Right lobe of liver (tissue), 6 donors: Measurements from ENCODE around the gene KRTAP12-1. TPM values are rescaled to one million over a fixed set of nuclear protein-coding genes. Genes with fewer than 3 reads are reported as not detected.
A peak's percentile ranks its signal among the peaks of the same experiment; 100 is the strongest.
"Not testable (repeated sequence)": the region's sequence is repeated elsewhere in the genome, so short reads cannot be mapped to it uniquely, and the experiment has no call there.

Experiments
- ATAC-seq, 4 donors: fragments of 200-7000 bp; cut with Tn5 transposase; one replicate each; pipeline ENCODE4 v1.9.1; 2020; ENCODE audit warnings: mild to moderate bottlenecking in 4 of 4, moderate library complexity in 4 of 4
- DNase-seq, 3 donors: peaks; one replicate each; pipeline ENCODE4 v3.0.0-alpha.2; 2020
- H3K27ac ChIP-seq, 3 donors: fragments of 200-600 bp; one replicate each; pipeline ENCODE4 v1.8.0; 2022
- H3K27me3 ChIP-seq, 2 donors: fragments of 200-600 bp; one replicate each; pipeline ENCODE4 v1.8.0; 2022
- H3K36me3 ChIP-seq, 4 donors: fragments of 200-600 bp; sonication (generic) in 1 of 4; one replicate each; pipeline versions ENCODE4 v1.5.1 to v1.8.0; 2017 to 2022; ENCODE audit warnings: control low read depth in 1 of 4
- H3K4me1 ChIP-seq, 4 donors: fragments of 200-600 bp; sonication (generic) in 1 of 4; one replicate each; pipeline versions ENCODE4 v1.5.1 to v1.8.0; 2017 to 2022; ENCODE audit warnings: control low read depth in 1 of 4
- H3K4me3 ChIP-seq, 3 donors: fragments of 200-600 bp; one replicate each; pipeline ENCODE4 v1.8.0; 2022
- H3K9me3 ChIP-seq, 4 donors: fragments of 200-600 bp; sonication (generic) in 1 of 4; one replicate each; pipeline versions ENCODE4 v1.5.1 to v1.8.0; 2017 to 2022; ENCODE audit warnings: control low read depth in 1 of 4
- CTCF ChIP-seq, 4 donors: fragments of 200-600 bp in 3 of 4; fragments of 450-650 bp in 1 of 4; IDR thresholded peaks; one replicate each; pipeline versions ENCODE4 v1.5.1 to v1.8.0; 2016 to 2022; ENCODE audit warnings: antibody characterized with exemption in 4 of 4, mild to moderate bottlenecking in 2 of 4
- POLR2A ChIP-seq: fragments of 450-650 bp; IDR thresholded peaks from one replicate; pipeline ENCODE4 v1.6.1; 2017; ENCODE audit warnings: antibody characterized with exemption, mild to moderate bottlenecking
- WGBS: methylation state at CpG from one replicate; pipeline ENCODE4 v1.1.6; 2018; ENCODE audit warnings: low coverage, low lambda C conversion rate; ENCODE audit not compliant: insufficient coverage; ENCODE audit errors: missing lambda C conversion rate; 5-methylcytosine and 5-hydroxymethylcytosine counted together
- intact Hi-C, 2 donors: fragments of 100-400 bp; cut with DNase I; formaldehyde crosslinking; loops; one replicate each; pipeline versions ENCODE4 v1.11.2 to v1.14.1; 2022
- total RNA-seq, 6 experiments: library from RNA; depleted of rRNA in 2 of 6; stranded (reverse); fragments of >200 nt in 2 of 6; fragmentation: NEBNext Ultra II Directional in 3 of 6; extraction: Animal tissue kit (Norgen Biotek cat#: 25700) in 3 of 6; gene quantifications; one replicate each; pipeline versions ENCODE4 v1.1.0 to v1.2.4, GENCODE V29; 2016 to 2023
- donor health status: DM: no; HTN: yes; CAD: no.
- donor health status: DM: no; HTN: no; CAD: no.
- donor health status: DM: no; HTN: no; CAD: no.
- donor health status: DM: no; HTN: yes; CAD: no.
- donor health status: DM: no; HTN: yes; CAD: no.

Gene KRTAP12-1
- total RNA-seq, 6 experiments from 2014 or later, result not detected

DNA sequence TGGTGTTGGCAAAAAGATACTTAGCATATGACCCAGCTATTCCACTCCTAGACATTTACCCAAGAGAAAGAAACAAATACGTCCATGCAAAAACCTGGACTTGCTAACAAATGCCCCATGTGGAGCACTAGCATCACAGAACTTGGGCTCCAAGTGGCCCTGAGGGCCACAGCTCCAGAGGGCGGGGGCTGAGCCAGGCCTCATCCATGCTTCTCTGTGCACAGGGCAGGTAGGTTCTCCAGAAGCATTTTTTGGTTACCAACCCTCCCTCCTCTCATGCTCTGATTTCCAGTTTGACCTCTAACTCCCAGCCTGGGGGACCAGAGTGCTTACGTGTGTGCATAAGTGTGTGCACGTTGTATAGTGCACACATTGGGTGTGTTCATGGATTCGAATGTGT lies 17.3 kb downstream of the KRTAP12-1 start:
- TF ChIP-seq CTCF (IDR thresholded peaks at IDR 0.05) (no peak), POLR2A (no peak)
- H3K4me3 ChIP-seq, result no peak overlapping the region
- no peaks in the 10 kb centered on the region for H3K4me1 ChIP-seq
- intact Hi-C loops, result no loop called here
- H3K9me3 ChIP-seq, result no peaks in the 10 kb centered on the region
- WGBS, result 49% methylated on average over 4 of the region's 5 CpGs
- no peaks in the 10 kb centered on the region for H3K36me3 ChIP-seq
- no peak for ATAC-seq
- DNase-seq, result no peak
- H3K27ac ChIP-seq, result no peak overlapping the region
- no peaks in the 10 kb centered on the region for H3K27me3 ChIP-seq

DNA sequence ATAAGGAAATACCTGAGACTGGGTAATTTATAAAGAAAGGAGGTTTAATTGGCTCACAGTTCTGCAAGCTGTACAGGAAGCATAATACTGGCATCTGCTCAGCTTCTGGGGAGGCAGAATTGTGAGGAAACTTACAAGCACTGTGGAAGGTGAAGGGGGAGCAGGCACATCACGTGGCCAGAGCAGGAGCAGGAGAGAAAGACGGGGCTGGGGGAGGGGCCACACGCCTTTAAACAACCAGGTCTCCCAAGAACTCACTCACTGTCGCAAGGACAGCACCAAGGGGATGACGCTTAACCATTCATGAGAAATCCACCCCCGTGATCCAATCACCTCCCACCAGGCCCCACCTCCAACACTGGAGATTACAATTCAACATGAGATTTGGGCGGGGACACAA lies 20.4 kb downstream of the KRTAP12-1 start:
- H3K4me1 ChIP-seq, ATAC-seq, H3K27me3 ChIP-seq, H3K36me3 ChIP-seq, intact Hi-C loops, H3K27ac ChIP-seq, H3K9me3 ChIP-seq, DNase-seq, H3K4me3 ChIP-seq: not testable (repeated sequence)
- WGBS, result 63% methylated on average over 7 of the region's 7 CpGs

- no peak for ATAC-seq
- 36% methylated on average over 5 of the region's 11 CpGs for WGBS
- Histone ChIP-seq H3K27me3 (no peaks in the 10 kb centered on the region), H3K4me3 (no peak overlapping the region), H3K4me1 (no peaks in the 10 kb centered on the region), H3K9me3 (no peaks in the 10 kb centered on the region), H3K36me3 (no peaks in the 10 kb centered on the region), H3K27ac (no peak overlapping the region)
- DNase-seq, result no peak
- intact Hi-C loops, result no loop called here
- no peak for TF ChIP-seq POLR2A
- no peak for TF ChIP-seq CTCF (IDR thresholded peaks at IDR 0.05)
Observed at GRCh38 chr21:44658913-44659595, 22.9 kb downstream of the KRTAP12-1 start.

DNA sequence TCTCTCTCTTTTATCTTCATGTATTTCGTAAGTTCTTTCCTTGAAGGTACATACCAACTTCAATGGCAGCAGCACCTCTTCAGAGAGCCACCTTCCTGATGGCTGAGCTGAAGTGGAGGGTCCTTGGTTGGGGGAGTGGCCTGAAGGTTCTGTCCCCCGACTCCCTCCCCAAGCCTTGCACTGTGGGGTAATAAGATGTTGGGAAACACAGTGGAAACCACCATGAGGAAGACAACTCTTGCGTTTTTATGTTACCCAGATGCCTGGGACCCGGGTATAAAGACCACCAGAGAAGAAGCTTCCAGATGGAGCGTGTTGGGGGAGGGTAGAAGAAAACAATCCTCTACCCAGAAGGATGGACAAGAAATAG lies 23.4 kb downstream of the KRTAP12-1 start:
- intact Hi-C loops, result no loop called here
- H3K27ac ChIP-seq, result no peak overlapping the region
- H3K4me3 ChIP-seq, result no peak overlapping the region
- H3K27me3 ChIP-seq, result no peaks in the 10 kb centered on the region
- TF ChIP-seq POLR2A, result no peak
- TF ChIP-seq CTCF (IDR thresholded peaks at IDR 0.05), result no peak
- H3K4me1 ChIP-seq, result no peaks in the 10 kb centered on the region
- no peak for DNase-seq
- ATAC-seq, result no peak
- no peaks in the 10 kb centered on the region for H3K9me3 ChIP-seq
- 60% methylated on average over 4 of the region's 5 CpGs for WGBS
- no peaks in the 10 kb centered on the region for H3K36me3 ChIP-seq

DNA sequence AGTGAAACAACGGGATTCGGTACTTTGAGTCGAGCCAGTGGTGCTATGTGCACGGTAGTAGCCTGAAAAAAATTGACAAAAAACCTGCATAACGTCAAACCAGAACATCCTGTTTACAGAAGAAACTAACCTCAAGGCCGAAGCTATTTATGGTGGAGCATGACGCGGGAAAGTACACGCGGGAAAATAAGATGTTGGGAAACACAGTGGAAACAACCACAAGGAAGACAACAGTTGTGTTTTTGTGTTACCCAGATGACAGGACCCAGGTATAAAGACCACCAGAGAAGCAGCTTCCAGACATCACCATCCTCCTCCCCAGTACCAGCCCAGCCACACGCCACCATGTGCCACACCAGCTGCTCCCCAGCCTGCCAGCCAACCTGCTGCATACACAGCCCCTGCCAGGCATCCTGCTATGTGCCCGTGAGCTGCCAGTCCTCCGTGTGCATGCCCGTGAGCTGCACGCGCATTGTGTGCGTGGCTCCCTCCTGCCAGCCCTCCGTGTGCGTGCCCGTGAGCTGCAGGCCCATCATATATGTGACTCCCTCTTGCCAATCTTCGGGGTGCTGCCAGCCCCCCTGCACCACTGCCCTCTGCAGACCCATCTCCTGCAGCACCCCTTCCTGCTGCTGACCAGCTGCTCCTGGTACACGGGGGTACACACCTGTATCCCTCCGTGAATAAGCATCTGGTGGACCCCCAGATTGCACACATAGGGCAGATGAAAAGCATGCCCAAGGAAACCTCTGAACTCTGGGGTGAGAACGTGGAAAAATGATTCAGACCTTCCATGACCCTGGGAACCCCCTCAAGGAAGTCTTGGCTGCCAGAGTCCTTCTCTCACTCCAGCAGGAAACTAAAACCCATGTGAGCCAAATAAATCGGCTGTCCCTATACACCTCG lies 24.1 kb downstream of the KRTAP12-1 start, which contains the start of gene KRTAP12-3:
Gene KRTAP12-3, plus strand, starts transcription at position 298 of the 906 bp plus-strand sequence. Its CDS starts 48 bp downstream, at position 346.
- intact Hi-C loops, result no loop called here
- H3K36me3 ChIP-seq, result no peaks in the 10 kb centered on the region
- TF ChIP-seq POLR2A (no peak), CTCF (IDR thresholded peaks at IDR 0.05) (no peak)
- 42% methylated on average over 12 of the region's 26 CpGs for WGBS
- no peak within 1 kb of the TSS for H3K27ac ChIP-seq
- H3K27me3 ChIP-seq, result no peaks in the 10 kb centered on the region
- DNase-seq (no peak), ATAC-seq (peak; percentile 36 to 63 (median 51))
- no peak within 1 kb of the TSS for H3K4me3 ChIP-seq
- no peaks in the 10 kb centered on the region for H3K4me1 ChIP-seq
- H3K9me3 ChIP-seq, result no peaks in the 10 kb centered on the region
